Subcutaneous adipose tissue (tissue), 4 donors: ENCODE results near the gene INHBA. TPM values are rescaled to one million over a fixed set of nuclear protein-coding genes. Genes with fewer than 3 reads are reported as not detected.

ENCODE experiments used
- CTCF ChIP-seq: fragments of 450-650 bp; IDR thresholded peaks from one replicate; pipeline ENCODE4 v1.5.1; 2016; ENCODE audit warnings: low read depth, mild to moderate bottlenecking, control low read depth, antibody characterized with exemption, moderate library complexity
- total RNA-seq, 4 donors: library from RNA; depleted of rRNA; stranded (reverse); fragments of >200 nt; gene quantifications; one replicate each; pipeline ENCODE4 v1.1.0, GENCODE V29; 2016

Gene INHBA
- total RNA-seq, 4 donors from 2014 or later, result 0.17 to 0.98 (median 0.42) TPM

- TF ChIP-seq CTCF, result no peak
These were observed 62.4 kb downstream of the INHBA start for GRCh38 chr7:41640487-41640886.

- TF ChIP-seq CTCF, result no peak
These were observed 65.8 kb downstream of the INHBA start for GRCh38 chr7:41637049-41637448.
